Measurements from ENCODE around the gene EIPR1.

DNA sequence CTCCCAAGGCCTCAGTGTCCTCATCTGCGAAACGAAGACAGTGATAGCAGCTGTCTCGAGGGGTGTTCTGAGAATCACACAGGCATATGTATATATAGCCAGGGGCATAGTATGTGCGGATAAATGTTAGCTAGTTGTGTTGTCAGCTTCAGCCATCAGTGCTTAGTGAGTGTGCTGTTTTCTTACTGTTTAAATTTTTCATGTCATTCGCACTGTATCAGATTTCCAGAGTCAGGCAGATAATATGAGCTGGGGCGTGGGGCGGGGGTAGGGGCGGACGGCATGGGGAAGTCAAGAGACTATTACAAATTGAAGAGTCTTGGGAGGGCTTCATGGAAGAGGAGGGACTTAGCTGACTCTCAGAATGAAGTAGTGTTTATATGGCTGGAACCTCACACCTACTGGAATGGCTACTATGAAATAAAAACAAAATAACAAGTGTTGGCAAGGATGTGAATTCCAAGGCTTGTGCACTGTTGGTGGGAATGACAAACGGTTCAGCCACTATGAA is 8.9 kb upstream of the EIPR1 start:
- no peak for TF ChIP-seq ZFP30 (CRISPR knock-in tag; IDR thresholded peaks at IDR 0.05)
- TF ChIP-seq, protein P1, sequence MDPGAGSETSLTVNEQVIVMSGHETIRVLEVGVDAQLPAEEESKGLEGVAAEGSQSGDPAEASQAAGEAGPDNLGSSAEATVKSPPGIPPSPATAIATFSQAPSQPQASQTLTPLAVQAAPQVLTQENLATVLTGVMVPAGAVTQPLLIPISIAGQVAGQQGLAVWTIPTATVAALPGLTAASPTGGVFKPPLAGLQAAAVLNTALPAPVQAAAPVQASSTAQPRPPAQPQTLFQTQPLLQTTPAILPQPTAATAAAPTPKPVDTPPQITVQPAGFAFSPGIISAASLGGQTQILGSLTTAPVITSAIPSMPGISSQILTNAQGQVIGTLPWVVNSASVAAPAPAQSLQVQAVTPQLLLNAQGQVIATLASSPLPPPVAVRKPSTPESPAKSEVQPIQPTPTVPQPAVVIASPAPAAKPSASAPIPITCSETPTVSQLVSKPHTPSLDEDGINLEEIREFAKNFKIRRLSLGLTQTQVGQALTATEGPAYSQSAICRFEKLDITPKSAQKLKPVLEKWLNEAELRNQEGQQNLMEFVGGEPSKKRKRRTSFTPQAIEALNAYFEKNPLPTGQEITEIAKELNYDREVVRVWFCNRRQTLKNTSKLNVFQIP (CRISPR knock-in tag; IDR thresholded peaks at IDR 0.05; ENCODE audit: borderline replicate concordance, low read depth): no peak
- TF ChIP-seq, protein P2, sequence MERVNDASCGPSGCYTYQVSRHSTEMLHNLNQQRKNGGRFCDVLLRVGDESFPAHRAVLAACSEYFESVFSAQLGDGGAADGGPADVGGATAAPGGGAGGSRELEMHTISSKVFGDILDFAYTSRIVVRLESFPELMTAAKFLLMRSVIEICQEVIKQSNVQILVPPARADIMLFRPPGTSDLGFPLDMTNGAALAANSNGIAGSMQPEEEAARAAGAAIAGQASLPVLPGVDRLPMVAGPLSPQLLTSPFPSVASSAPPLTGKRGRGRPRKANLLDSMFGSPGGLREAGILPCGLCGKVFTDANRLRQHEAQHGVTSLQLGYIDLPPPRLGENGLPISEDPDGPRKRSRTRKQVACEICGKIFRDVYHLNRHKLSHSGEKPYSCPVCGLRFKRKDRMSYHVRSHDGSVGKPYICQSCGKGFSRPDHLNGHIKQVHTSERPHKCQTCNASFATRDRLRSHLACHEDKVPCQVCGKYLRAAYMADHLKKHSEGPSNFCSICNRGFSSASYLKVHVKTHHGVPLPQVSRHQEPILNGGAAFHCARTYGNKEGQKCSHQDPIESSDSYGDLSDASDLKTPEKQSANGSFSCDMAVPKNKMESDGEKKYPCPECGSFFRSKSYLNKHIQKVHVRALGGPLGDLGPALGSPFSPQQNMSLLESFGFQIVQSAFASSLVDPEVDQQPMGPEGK (CRISPR knock-in tag; IDR thresholded peaks at IDR 0.05; ENCODE audit: borderline replicate concordance): no peak
- TF ChIP-seq RARB (CRISPR knock-in tag; IDR thresholded peaks at IDR 0.05): no peak
- TF ChIP-seq, protein P3, sequence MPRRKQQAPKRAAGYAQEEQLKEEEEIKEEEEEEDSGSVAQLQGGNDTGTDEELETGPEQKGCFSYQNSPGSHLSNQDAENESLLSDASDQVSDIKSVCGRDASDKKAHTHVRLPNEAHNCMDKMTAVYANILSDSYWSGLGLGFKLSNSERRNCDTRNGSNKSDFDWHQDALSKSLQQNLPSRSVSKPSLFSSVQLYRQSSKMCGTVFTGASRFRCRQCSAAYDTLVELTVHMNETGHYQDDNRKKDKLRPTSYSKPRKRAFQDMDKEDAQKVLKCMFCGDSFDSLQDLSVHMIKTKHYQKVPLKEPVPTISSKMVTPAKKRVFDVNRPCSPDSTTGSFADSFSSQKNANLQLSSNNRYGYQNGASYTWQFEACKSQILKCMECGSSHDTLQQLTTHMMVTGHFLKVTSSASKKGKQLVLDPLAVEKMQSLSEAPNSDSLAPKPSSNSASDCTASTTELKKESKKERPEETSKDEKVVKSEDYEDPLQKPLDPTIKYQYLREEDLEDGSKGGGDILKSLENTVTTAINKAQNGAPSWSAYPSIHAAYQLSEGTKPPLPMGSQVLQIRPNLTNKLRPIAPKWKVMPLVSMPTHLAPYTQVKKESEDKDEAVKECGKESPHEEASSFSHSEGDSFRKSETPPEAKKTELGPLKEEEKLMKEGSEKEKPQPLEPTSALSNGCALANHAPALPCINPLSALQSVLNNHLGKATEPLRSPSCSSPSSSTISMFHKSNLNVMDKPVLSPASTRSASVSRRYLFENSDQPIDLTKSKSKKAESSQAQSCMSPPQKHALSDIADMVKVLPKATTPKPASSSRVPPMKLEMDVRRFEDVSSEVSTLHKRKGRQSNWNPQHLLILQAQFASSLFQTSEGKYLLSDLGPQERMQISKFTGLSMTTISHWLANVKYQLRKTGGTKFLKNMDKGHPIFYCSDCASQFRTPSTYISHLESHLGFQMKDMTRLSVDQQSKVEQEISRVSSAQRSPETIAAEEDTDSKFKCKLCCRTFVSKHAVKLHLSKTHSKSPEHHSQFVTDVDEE (CRISPR knock-in tag; IDR thresholded peaks at IDR 0.05): no peak
- TF ChIP-seq TOX (CRISPR knock-in tag; IDR thresholded peaks at IDR 0.05; ENCODE audit: borderline replicate concordance): no peak
- no peak for TF ChIP-seq ISL1 (CRISPR knock-in tag; IDR thresholded peaks at IDR 0.05)
- TF ChIP-seq ESRRG (CRISPR knock-in tag; IDR thresholded peaks at IDR 0.05): no peak
- no peak for TF ChIP-seq CSDC2 (CRISPR knock-in tag; IDR thresholded peaks at IDR 0.05)
- TF ChIP-seq SNAI2 (CRISPR knock-in tag; IDR thresholded peaks at IDR 0.05): no peak
- TF ChIP-seq, protein P4, sequence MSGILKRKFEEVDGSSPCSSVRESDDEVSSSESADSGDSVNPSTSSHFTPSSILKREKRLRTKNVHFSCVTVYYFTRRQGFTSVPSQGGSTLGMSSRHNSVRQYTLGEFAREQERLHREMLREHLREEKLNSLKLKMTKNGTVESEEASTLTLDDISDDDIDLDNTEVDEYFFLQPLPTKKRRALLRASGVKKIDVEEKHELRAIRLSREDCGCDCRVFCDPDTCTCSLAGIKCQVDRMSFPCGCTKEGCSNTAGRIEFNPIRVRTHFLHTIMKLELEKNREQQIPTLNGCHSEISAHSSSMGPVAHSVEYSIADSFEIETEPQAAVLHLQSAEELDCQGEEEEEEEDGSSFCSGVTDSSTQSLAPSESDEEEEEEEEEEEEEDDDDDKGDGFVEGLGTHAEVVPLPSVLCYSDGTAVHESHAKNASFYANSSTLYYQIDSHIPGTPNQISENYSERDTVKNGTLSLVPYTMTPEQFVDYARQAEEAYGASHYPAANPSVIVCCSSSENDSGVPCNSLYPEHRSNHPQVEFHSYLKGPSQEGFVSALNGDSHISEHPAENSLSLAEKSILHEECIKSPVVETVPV (CRISPR knock-in tag; IDR thresholded peaks at IDR 0.05): no peak
- no peak for TF ChIP-seq OSR1 (CRISPR knock-in tag; IDR thresholded peaks at IDR 0.05)
